Stimulated activated CD8-positive, alpha-beta memory T cell treated with anti-CD3 and anti-CD28 coated beads, Interleukin-7, amount 100 ng/mL, for 1 hour (primary cell): Measurements from ENCODE around the gene SLC25A29.
"Not testable (repeated sequence)": the region's sequence is repeated elsewhere in the genome, so short reads cannot be mapped to it uniquely, and the experiment has no call there.

Experiments used
- DNase-seq, 2 donors: peaks; one replicate each; pipeline ENCODE4 v3.0.0-alpha.2; 2020; ENCODE audit warnings: low read depth in 2 of 2

Gene SLC25A29

DNA sequence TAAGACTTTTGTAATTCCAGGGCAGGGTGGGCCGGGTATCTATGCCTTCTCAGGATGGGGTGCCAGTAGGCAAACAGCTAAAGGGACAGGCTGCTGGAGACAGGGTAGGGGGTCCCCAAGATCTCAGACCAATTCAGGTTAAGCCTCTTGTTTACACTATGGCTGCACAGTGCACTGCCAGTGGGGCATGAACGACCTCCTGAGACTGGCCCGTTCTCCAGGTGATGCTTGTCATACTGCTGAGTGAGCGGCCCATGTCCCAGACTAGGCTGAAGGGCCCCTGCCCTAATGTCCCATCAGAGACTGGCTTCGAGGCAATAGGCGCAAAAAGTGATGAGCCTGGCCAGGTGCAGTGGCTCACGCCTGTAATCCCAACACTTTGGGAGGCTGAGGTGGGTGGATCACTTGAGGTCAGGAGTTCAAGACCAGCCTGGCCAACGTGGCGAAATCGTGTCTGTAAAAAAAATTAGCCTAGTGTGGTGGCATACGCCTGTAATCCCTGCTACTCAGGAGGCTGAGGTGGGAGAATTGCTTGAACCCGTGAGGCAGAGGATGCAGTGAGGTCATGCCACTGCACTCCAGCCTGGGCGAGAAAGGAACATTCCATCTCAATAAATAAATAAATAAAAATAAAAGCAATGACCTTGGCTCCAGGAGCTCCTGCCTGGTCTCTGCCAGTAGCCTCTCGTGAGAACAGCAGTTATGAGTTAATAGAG lies 12.6 kb downstream of the SLC25A29 start:
- no peak for DNase-seq

- no peak for DNase-seq
Measured at GRCh38 chr14:100292776-100293461, 13.3 kb downstream of the SLC25A29 start.

DNA sequence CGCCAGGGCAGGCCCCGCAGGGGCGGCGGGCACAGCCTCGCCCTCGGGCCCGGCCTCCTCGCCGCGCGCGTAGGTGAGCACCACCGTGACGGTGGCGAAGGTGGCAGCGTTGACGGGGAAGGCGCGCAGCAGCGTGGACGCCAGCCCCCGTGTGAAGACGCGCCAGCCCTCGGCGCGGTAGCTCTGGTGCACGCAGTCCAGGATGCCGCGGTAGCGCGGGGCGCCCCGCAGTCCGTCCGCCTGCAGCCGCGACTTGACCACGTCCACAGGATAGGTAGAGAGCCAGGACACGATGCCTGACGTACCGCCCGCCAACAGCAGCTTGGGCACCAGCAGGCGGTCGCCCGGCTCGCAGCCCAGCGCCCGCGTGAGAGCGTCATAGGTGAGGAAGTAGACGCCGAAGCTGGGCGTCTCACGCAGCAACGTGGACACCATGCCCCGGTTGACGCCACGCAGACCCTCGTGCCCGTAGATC lies 13.9 kb downstream of the SLC25A29 start:
- no peak for DNase-seq

DNA sequence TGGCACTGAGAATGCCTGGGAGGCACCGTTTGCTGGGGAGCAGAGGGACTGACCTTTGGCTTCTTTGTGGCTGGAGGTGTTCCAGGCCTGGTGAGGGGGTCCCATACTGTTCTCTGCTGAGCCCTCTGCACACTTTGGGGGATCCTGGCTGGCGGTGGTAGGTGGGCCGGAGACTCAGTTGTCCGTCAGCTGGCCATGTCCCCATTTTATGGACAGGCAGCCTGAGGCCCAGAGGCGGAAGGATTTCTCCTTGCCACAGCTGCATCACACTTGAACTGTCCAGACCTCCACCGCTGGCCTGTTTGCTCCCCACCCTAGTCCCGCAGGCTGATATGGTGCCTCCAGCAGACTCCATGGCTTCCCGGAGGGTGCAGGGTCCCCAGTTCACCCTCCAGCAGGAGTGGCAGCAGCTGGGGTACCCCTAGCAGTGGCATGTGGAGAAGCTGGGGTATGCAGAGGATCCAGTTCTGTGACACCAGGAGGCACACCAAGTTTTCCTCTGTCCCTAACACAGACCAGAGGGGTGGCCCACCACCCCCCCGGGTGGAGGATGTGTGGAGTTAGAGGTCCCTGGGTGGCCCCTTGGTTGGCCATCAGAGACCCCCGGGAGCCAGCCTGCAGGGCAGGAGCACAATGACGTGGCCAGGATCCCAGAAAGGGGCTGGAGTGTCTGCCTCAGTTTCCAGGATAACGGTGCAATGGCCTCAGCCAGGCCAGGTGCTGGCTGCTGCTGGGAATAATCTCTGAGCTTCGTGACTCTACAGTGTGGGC lies 14.8 kb downstream of the SLC25A29 start:
- no peak for DNase-seq

DNA sequence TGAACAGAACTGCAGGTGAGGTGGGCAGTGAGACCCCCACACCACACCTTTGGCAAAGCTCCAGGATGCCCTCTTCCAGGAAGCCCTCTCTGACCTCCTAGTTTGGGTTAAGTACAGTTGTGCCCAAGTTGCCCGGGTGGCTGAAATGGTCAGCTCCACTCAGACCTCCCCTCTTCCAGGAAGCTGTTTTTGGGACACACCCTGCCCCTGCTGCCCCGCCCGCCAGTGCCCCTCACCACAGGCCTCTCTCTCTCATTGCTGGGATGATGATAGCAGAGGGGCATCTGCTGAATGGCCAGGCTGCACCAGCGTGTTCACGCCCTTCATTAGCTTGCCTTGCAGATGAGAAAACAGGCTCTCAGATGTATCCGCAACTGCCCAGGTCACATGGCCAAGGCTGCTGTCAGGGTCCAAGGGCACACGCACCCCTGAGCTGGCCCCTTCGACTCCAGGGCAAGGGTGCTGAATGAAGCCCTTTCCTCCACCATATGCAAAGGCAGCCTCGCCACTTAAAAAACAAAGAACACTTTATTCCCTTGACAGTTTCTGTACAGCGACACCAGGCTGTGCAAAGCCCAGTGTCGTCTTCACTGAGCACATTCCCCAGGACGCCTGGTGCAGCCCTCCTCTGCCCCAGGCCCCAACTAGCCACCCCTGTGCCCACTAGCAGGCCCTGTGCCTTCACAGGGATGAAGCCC lies 15.5 kb downstream of the SLC25A29 start:
- no peak for DNase-seq

GRCh38 chr14:100289916-100290606 lies 16.2 kb downstream of the SLC25A29 start:
- DNase-seq, result no peak

DNA sequence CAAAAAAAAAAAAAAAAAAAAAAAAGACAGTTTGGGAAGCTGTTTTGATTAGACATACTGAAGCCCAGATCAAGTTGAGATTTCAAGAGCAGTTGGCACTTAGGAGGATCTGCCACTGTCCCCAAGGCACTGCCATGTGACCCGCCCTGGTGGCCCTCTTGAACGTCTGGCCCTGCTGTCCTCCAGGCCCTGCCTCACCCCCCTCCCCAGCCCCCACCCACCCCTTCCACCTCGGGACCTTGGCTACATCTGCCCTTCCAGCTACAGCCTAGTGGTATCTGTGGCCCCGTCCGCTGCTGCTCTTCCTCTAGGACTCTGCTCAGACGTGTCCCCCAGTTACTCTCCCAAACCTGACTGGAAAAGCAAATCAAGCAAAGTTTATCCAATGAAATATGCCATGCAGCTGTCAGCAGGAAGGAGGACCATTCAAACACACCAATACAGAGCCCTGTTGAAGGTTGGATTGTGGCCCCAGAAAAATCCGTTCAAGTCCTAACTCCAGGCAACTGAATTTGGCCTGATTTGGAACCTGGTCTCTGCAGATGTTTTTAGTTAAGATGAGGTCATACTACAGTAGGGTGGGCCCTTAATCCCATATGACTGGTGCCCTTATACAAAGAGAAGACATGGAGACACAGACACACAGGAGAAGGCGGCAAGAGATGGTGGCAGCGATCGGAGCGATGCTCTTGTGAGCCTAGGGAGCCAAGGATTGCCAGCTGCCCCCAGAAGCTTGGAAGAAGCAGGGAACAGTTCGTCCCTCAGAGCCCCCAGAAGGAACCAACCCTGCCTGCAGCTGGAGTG lies 17.7 kb downstream of the SLC25A29 start:
- no peak for DNase-seq

DNA sequence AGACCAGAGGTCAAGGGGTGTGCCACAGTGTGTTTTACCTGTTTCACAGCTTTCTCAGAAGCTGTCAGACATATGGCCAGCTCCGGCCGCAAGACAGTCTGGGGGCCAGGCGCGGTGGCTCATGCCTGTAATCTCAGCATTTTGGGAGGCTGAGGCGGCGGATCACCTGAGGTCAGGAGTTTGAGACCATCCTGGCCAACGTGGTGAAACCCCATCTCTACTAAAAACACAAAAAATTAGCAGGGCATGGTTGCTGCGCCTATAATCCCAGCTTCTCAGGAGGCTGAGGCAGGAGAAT lies 18.3 kb downstream of the SLC25A29 start:
- DNase-seq, result not testable (repeated sequence)

DNA sequence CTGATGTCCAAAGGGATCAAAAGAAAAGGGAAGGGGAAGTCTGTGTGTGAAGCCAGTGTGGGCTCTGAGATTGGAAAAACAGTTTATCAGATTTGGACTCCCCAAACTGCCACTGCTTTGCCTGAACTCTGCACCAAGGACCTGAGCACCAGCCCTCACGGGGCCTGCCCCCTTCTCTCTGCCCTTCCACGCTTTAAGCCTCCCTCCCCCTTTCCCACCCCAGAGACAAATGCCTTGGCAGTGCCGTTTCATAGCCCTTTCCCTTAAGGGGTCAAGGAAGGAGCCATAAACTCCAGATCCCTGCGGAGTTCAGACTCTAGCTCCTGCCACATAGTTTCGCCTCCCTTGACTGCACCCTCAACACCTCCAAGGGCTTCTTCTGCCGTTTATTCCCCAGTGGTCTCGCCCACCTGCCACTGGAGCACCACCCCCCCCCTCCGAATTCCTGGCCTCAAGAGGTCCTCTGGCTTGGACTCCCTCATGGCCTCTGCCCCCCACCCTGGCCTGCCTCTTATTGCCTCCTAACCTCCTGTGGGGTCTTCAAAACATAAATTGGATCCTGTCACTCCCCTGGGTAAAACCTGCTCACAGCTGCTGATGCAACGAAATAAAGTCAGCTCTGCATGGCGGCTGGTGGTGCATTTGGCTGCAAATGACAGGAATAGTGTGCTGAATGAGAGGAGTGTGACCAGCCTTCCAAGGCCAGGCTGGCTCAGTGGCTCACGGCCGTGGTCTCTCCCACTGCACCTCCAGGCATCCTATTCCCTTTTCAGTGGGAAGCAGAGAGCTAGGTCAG lies 18.8 kb downstream of the SLC25A29 start:
- no peak for DNase-seq

- no peak for DNase-seq
Measured at GRCh38 chr14:100286484-100287191, 19.6 kb downstream of the SLC25A29 start.

DNA sequence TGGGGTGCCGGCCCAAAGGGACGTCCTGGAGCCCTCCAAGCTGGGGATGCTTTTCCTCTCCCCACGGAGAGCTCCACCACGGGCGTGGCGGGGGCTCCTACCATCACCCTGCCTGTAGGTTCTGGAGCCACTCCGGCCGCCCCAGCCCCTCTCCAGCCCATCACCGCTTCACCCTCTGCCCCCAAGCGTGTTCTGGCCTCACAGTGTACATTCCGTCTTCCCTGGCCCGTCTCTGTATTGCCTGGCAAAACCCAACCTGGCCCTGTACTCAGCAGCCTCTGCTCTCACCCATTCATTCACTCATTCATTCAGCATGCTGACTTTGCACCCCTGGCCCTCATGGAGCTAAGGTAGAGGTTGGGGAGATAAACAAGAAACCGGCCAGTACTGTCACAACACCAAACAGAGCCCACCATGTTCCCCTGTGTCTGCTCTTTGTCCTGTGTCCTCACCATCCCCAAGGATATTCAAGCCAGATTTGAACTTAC lies 20.3 kb downstream of the SLC25A29 start:
- DNase-seq, result no peak

- DNase-seq, result peak; percentile 57 to 59
Measured at GRCh38 chr14:100285021-100285912, 21.0 kb downstream of the SLC25A29 start.

GRCh38 chr14:100283984-100284881 lies 22.0 kb downstream of the SLC25A29 start:
- DNase-seq, result no peak

GRCh38 chr14:100283436-100283835 lies 22.8 kb downstream of the SLC25A29 start:
- not testable (repeated sequence) for DNase-seq

GRCh38 chr14:100282766-100283419 lies 23.4 kb downstream of the SLC25A29 start:
- DNase-seq, result no peak

DNA sequence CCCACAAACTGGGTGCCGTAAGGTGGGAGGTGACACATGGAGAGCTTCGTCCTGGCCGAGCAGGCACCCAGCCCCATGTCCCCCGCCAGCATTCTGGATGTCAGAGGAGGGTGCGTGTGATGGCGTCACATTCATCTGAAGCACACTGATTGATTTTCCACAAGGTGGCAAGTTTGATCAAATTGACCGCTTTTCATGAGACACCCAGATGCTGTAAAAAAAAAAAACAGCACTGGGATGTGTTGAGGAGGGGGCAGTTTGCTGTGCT lies 24.2 kb downstream of the SLC25A29 start:
- DNase-seq, result no peak
